H1 (cell line): ENCODE data around the gene MXRA8. TPM values are rescaled to one million over a fixed set of nuclear protein-coding genes. Genes with fewer than 3 reads are reported as not detected.

Experiments used
- ASH2L ChIP-seq: fragments of 200-600, 300-600 bp; sonication (generic); IDR thresholded peaks from one replicate; pipeline ENCODE4 v1.7.1; 2017; ENCODE audit warnings: low read length
- BACH1 ChIP-seq: IDR thresholded peaks from 2 replicates; pipeline ENCODE4 v1.6.1; 2012; ENCODE audit warnings: low read length, improper control_type of control experiment
- HDAC2 ChIP-seq, 2 experiments: fragments of 300-600 bp in 1 of 2; sonication (generic) in 1 of 2; IDR thresholded peaks; 2 replicates each; pipeline ENCODE4 v1.6.1; 2011 to 2012; ENCODE audit warnings: low read depth in 2 of 2, low read length in 2 of 2, mild to moderate bottlenecking in 2 of 2, moderate library complexity in 2 of 2, borderline replicate concordance in 1 of 2, inconsistent platforms in 1 of 2
- SIRT6 ChIP-seq: IDR thresholded peaks from one replicate; pipeline ENCODE4 v1.7.1; 2012; ENCODE audit warnings: low read length, inconsistent platforms
- SP4 ChIP-seq: IDR thresholded peaks from 2 replicates; pipeline ENCODE4 v1.6.1; 2012; ENCODE audit warnings: low read length, inconsistent platforms
- ZNF274 ChIP-seq: IDR thresholded peaks from 2 replicates; pipeline ENCODE4 v1.7.0; 2012; ENCODE audit warnings: low read length, borderline replicate concordance; ENCODE audit errors: extremely low read depth
- polyA plus RNA-seq, 7 experiments: library from polyadenylated mRNA; depleted of rRNA in 3 of 7; stranded (reverse) in 5 of 7; unstranded in 2 of 7; fragments of >200 nt in 5 of 7; fragments of 200-250 nt in 2 of 7; gene quantifications; 1 replicate in 5 of 7; 2 replicates in 1 of 7; 4 replicates in 1 of 7; pipeline versions ENCODE4 v1.2.1 to v1.2.3, GENCODE V29; 2011 to 2013; ENCODE audit warnings: missing spikeins in 2 of 7, mixed read lengths in 2 of 7
- total RNA-seq: library from RNA; stranded (reverse); fragmentation: NEBNext Ultra II Directional; extraction: Animal tissue kit (Norgen Biotek cat#: 25700); gene quantifications from 2 replicates; pipeline ENCODE4 v1.2.1, GENCODE V29; 2021
- TF ChIP-seq, protein P1 (sequence below): IDR thresholded peaks from 2 replicates; pipeline ENCODE4 v1.6.1; 2011; ENCODE audit warnings: low read depth, mild to moderate bottlenecking, low read length; ENCODE audit not compliant: insufficient read depth
- TF ChIP-seq, protein P2 (sequence below): IDR thresholded peaks from 2 replicates; pipeline ENCODE4 v1.6.1; 2012; ENCODE audit warnings: inconsistent platforms

Gene MXRA8
- total and polyA plus RNA-seq, 2 of the 8 experiments (the other 6 are each of a cell fraction or from before 2014, with no cell fraction given), result 10.5 to 17.2 TPM

DNA sequence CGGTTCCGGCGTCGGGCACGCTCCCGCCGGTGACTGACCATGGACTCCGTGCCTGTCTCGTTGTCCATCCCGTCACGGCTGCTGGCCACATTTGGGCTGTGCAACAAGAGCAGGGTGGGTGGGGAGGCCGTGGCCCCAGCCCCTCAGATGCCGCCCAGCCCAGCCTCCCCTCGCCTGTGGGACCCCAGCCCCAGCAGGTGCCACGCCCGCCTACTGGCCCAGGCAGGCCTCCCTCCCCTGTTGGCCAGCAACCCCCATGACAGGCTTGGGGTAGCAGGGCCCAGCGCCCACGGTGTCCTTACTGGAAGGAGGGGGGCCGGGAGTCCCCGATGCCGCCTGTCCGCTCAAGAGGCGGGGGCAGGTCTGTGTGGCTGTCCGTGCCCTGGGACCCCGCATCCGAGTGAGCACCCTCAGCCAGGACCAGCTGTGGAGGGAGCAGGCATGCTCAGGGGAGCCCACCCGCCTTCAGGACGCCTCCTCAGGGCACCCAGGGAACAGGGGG is 16.2 kb downstream of the MXRA8 start (continued):
- no peak for TF ChIP-seq ZNF274
- TF ChIP-seq, protein P1, sequence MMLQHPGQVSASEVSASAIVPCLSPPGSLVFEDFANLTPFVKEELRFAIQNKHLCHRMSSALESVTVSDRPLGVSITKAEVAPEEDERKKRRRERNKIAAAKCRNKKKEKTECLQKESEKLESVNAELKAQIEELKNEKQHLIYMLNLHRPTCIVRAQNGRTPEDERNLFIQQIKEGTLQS, result no peak
- TF ChIP-seq SP4, result no peak
- no peak for TF ChIP-seq HDAC2 (IDR thresholded peaks at IDR 0.05; ENCODE audit: borderline replicate concordance in 1 of 2, low read depth in 2 of 2, low read length in 2 of 2)
- no peak for TF ChIP-seq SIRT6
- TF ChIP-seq BACH1, result no peak
- TF ChIP-seq, protein P2, sequence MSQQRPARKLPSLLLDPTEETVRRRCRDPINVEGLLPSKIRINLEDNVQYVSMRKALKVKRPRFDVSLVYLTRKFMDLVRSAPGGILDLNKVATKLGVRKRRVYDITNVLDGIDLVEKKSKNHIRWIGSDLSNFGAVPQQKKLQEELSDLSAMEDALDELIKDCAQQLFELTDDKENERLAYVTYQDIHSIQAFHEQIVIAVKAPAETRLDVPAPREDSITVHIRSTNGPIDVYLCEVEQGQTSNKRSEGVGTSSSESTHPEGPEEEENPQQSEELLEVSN, result no peak
- no peak for TF ChIP-seq ASH2L
